ENCODE data around the gene UBE3D.

DNA sequence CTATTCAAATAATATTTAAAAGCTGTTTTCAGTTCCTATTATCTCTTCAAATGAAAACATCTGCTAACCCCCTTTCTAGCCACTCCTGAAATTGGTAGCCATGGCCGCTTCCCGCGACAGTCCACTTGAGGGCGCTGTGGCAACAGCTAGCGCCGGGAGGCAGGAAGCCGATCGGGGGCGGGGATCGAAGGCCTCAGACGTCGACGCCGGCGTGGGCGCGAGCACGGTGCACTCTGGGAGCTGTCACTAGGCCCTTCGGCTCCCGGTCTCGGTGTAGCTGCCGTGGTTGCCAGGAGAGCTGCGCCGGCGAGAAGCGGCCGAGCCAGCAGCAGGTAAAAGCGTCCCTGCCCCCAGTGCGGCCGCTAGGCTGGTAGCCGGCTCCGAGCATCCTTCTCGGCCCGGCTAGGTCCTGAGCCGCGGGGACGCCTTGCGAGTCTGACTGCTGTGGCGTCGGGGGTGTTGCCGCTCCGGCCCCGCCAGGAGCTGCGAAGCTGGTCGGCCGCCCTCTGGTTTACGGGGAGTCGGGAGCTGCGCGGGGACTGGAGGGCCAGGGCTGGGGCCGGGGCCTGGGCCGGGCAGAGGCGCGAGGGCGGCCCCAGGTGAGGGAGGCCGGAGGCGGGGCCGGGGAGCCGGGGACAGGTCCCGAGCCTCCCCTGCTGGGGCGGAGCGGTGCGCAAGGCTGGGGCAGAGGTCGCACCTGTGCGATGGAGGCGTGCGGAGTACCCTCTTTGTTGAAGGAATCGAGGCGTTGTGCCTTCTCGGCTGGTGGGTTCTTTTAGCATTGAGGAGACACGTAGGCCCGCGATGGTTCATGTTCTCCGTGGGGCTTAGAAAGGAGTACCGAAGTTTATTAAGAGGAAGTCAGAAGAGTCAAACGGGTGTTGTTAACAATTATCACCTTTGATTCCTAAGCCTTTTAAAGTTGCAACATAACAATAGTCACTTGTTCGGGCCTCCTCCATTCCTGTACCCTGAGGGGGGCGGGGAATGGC, 2.1 kb upstream of the UBE3D start, which contains the start of gene DOP1A:
- TF ChIP-seq, protein P1, sequence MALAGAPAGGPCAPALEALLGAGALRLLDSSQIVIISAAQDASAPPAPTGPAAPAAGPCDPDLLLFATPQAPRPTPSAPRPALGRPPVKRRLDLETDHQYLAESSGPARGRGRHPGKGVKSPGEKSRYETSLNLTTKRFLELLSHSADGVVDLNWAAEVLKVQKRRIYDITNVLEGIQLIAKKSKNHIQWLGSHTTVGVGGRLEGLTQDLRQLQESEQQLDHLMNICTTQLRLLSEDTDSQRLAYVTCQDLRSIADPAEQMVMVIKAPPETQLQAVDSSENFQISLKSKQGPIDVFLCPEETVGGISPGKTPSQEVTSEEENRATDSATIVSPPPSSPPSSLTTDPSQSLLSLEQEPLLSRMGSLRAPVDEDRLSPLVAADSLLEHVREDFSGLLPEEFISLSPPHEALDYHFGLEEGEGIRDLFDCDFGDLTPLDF (CRISPR knock-in tag; IDR thresholded peaks at IDR 0.05) = 0 out of 2 replicates have a peak, but pooled peaks have one; percentile 15
- no peak for TF ChIP-seq NFYB (CRISPR knock-in tag; conservative IDR thresholded peaks at IDR 0.05; ENCODE audit: low read depth)
